Activated gamma-delta T cell treated with anti-CD3 and anti-CD28 coated beads, Interleukin-2, amount 50 U/mL, for 16 hours (primary cell): ENCODE data around the gene ZFR2.
A peak's percentile ranks its signal among the peaks of the same experiment; 100 is the strongest.

Experiments
- DNase-seq: peaks from one replicate; pipeline ENCODE4 v3.0.0-alpha.2; 2020; ENCODE audit warnings: low read depth

Gene ZFR2

DNA sequence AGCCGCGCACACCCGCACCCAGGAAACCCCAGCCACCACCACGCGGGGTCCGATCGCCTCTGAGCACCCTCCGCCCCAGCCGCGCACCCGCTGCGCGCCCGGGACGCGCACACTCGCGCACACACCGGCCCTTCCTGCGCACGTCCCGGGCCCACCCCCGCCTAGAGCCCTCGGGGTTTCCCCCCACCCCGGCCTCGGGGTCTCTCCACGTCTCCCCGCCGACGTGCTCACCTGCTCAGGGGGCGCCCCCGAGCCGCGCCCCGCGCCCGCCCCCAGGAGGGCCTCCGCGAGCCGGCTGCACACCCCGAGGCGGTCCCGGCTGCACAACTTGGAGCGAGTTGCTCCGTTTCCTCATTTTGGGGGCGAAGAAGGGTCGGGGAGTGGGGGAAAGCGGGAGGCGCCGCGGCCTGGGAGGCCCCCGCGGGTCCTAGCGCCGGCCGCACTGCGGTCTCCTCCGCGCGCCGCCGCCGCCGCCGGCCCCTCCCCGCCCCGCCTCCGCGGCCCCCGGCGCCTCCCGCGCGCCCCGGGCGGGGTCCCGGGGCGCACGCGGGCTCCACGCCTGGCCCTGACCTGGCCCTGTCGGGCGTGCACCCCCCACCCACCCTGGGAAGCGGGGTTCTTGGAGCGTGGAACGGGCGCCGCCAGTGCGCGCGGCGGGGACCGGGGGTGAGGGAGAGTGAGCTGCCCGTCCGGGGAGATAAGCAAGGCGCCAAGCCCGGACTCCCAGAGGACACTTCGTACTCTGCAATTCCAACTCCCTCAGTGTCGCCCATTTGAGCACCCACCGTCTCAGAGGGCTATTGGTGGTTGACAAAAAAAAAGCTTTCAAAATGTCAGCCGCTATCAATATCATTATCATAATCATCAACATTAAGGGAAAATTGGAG, 82.7 kb downstream of the ZFR2 start, which contains the start of gene MATK:
Gene MATK, minus strand, starts transcription at position 444 of the 887 bp plus-strand sequence. CDS start 1,246 bp downstream, outside the sequence.
- no peak for DNase-seq

DNA sequence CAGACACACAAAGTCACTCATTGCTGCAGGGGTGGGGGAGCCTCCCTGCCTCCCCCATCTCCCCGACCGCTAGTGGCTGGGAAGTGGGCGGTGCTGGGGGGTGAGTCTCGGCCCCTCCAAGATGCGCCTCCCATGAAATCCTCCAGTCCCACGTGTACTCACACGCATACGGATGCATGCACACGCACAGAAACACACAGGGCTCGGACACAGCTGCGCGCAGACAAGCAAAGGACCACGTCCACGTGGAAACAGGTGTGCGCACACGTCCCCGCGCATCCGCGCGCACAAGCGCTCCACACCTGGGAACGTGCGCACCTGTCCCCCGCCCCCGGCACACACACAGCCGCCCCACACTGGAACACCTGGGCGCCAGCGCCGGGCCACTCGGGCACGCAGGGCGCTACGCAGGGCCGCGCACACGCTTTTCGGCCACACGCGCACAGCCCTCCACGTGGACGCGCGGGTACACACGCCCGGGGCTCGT, 83.3 kb downstream of the ZFR2 start:
- peak; percentile 24 for DNase-seq

DNA sequence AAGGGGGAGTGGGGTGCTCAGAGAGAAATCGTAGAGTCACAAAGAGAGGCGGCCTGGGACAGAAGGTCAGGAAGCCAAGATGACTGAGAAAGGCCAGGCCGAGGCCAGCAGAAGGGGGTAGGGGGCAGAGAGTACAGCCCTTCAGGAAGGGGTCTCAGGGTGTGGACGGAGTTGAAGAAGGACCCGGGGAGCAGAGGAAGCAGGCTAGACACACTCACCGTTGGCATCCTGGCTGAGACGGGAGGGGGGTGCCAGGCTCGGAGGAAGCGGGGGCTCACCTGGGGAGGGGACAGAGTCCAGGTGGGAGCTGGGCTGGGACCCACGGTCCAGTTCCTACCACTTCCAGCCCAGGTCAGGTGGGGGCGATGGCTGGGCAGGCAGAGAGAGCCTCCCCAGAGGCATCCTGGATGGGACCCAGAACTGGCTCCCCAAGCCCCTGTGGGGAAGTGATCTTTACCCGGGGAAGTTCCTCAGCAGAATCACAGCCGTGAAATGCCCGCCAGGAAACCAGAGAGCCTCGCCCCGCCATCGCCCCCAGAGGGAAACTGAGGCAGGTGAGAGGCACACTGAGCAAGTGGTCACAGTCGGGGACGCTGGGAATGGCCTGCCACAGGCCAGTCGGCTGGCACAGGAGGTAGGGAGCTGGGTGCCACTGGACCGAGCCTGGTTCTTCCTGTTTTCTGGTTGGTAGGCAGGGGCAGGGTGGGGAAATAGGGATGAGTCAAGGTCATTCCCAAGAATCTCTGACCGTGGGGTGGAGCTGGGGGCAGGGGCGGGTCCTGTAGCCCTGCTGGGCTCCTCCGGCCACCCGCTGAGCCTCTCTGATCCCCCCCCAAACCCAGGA, 84.0 kb downstream of the ZFR2 start:
- DNase-seq: no peak

DNA sequence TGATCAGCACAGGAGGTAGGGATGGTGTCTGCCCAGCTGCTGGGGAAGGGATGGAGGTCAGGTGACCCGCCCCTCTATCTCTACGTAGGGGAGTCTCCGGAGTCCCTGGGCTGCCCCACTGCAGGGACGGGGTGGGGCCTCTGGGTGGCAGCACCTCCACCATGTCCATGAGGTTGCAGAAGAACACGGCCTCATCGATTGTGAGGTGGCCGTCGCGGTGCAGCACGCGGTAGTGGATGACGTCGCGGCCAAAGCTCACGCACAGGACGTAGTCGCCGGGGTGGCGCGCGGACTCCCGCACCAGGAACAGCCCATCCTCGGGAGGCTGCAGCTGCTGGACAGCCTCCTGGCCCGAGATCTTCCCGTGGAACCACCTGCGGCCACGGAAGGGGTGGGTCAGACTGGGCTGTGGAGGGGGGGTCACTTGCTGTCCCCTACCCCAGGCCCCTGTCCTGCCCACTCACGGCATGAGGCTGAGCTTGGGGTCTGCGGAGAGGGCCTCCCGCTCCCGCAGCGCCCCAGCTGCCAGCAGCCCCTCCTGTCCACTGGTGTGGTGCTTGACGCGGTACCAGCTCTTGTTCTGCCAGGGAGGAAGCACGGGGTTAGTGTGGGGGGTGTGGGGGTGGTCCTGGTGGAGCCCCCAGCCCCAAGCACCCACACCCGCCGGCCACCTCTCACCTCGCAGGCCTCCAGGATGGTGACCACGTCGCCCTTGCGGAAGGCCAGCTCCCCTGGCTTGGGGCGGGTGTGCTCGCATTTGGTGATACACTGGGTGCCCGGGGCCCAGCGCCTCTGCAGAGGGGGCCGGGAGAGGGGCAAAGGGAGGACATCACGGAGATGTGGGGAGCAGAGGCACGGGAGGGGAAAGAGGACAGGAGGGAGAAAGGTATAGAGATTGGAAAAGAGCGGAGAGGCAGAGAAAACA, 84.9 kb downstream of the ZFR2 start:
- peak; percentile 29 for DNase-seq

DNA sequence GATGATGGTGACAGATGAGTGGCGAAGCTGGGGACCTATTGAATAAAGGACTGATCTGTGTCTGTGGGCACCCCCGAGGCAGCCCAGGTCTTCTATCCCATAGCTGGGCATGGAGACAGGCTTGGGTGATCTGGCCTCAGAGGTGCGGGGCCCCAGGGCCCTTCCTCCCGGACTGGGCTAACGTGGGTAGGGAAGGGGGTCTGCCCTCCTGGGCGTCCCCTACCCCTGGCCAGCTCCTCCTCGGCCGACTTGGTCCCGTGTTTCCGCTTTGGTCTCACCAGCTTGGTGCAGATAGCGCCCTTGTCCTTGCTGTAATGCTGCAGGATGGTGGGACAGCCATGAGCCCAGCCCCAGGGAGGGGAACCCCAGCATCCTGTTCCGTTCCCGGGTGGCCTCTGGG, 85.9 kb downstream of the ZFR2 start:
- DNase-seq: no peak

DNA sequence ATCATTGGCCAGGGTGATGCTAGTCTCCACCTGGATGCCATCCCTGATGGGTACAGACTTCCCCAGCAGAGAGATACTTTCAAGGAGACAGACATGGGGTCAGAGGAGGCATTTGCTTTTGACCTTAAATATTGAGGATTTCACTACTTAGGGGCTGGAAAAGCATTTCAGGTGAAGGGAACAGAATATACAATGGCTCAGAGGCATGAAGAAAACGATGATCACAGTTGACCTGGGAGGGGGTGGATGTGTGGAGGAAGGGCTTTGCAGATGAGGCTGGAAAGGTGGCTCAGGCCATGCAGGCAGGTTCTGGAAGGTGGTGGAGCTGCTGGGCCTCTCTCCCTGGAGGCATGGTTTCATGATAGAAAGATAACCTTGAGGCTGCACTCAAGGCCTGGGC, 86.5 kb downstream of the ZFR2 start:
- DNase-seq: no peak

DNA sequence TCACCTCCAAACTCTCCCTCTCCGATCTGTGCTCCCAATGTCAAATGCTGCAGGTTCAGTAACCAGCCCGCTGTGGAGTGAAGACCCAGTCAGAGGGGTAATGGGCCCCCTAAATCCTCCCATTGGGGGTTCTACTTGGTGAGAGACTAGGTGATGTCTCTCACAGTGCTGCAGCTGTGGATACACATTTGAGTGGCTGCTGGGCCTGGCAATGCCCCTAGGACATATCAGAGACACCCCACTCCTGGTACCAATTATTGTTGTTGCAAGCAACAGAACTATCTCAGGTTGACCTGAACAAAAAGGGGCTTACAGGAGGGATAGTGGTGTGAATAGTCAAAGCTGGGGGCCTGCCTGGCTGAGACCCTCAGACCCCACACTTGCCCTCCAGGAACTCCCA, 87.2 kb downstream of the ZFR2 start:
- DNase-seq: no peak

DNA sequence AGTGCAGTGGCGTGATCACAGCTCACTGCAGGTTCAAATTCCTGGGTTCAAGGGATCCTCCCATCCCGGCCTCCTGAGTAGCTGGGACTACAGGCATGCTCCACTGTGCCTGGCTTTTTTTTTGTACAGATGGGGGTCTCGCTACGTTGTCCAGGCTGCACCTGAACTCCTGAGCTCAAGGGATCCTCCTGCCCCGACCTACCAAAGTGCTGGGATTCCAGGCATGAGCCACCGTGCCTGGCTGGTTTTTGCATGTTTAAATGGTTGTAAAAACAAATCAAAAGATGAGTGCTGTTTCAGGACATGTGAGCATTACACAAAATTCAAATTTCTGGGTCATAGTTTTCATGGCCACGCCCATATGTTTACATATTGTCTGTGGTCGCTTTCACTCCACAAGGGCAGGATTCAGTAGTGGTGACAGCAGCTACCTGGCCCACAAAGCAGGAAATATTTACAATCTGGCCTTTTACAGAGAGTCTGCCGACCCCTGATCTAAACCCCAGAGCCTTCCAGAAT, 88.0 kb downstream of the ZFR2 start:
- no peak for DNase-seq

DNA sequence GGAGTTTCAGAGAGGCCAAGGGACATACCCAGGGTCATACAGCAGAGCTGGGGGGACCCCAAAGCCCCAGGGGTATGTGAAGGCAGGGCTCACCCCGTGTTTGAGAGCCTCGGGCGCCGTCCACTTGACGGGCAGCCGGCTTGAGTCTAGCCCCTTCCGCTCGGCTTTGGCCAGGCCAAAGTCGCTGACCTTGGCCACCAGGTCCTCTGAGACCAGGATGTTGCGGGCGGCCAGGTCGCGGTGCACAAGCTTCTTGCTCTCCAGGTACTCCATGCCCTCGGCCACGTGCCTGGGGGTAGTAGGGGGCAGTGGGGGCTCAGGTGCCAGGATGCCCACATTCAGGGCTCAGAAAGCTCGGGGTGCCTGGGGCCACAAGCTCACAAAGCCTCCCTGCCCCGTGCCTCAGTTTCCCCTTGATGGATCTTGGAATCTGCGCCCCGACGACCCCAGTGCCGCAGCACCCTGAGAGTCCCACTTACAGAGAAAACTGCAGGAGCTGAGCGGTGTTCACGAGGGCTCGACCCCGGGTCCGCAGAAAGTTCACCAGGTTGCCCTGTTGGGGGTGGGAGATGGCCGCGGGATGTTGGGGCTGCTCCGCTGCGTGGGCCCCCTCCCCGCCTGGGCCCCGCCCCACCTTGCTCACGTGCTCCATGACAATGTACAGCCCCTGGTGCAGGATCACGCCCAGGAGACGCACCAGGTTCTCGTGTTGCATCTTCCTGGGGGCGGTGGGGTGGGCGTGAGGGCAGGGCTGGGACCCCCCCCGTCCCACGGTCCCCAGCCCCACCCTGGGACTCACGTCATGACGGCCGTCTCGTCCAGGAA, 89.7 kb downstream of the ZFR2 start:
- DNase-seq: no peak

DNA sequence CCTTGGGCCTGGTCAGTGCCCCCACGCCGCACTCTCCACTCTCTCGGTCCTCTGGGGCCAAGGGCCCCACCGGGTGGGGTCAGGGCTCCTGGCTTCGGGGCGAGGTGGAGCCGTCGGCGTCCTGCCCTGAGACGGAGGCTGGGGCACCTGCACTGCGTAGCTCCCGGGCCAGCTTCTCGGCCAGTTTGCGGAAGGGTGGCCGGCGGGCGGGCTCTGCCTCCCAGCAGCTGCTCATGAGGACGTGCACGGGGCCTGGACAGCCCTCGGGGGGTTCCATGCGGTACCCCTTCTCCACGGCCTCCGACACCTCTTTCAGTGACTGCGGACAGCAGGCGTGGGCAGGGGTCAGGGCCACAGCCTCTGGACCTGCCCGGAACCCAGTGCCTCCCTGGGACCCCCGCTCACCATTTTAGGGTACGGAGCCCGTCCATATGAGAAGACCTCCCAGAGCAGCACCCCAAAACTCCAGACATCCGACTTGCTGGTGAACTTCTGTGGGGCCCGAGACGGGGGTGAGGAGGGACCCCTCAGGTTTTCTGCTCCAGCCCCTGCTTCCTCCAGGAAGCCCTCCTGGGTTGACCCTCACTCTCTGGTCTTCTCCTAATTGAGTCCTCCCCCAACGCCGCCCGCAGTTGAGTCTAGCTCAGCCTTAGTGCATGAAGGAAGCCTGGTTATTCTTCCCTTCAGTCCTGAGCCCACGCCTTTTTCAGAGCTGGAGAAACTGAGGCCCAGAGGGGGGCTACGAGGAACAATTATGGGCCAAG, 90.6 kb downstream of the ZFR2 start:
- no peak for DNase-seq

DNA sequence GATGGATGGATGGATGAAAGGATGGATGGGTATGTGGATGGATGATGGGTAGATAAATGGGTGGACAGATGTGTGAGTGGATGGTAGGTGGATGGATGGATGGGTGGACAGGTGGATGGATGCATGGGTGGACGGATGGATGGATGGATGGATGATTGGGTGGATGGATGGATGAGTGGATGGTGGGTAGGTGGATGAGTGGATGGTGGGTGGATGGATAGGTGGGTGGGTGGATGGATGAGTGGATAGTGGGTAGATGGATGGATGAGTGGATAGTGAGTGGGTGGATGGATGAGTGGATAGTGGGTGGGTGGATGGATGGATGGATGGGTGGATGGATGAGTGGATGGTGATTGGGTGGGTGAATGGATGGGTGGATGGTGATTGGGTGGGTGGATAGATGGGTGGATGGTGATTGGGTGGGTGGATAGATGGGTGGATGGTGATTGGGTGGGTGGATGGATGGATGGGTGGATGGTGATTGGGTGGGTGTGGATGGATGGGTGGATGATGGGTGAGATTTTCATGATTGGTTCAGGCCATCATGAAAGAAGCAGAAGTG, 92.3 kb downstream of the ZFR2 start:
- DNase-seq: no peak

DNA sequence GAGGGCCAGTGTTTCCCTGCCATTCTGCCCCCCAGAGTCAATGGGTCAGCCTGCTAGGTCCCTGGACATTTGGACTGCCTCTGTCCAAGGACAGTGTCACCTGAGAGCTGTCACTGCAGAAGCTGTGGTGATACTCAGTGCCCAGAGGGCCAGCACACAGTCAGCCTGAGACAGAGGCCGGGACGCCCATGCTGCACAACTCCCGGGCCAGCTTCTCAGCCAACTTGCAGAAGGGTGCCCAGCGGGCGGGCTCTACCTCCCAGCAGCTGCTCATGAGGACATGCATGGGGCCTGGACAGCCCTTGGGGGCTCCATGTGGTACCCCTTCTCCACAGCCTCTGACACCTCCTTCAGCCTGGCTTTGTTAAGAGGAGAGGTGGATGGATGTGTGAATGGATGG, 93.0 kb downstream of the ZFR2 start:
- DNase-seq: no peak

DNA sequence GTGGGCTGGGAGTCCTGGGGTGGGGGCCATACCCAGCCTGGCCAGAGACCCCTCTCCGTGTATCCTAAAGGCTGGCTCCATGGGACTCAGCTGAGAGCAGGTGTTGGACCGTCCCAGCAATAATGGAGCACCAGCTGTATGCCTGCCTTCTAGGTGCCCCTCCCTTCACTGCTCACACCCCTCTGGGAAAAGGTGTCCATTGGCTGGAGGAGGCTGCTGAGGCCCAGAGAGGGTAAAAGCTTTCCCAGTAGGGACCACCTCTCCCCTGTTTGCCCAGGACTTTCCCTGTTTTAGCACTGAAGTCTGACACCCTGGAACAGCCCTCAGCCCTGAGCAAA, 93.5 kb downstream of the ZFR2 start:
- no peak for DNase-seq

DNA sequence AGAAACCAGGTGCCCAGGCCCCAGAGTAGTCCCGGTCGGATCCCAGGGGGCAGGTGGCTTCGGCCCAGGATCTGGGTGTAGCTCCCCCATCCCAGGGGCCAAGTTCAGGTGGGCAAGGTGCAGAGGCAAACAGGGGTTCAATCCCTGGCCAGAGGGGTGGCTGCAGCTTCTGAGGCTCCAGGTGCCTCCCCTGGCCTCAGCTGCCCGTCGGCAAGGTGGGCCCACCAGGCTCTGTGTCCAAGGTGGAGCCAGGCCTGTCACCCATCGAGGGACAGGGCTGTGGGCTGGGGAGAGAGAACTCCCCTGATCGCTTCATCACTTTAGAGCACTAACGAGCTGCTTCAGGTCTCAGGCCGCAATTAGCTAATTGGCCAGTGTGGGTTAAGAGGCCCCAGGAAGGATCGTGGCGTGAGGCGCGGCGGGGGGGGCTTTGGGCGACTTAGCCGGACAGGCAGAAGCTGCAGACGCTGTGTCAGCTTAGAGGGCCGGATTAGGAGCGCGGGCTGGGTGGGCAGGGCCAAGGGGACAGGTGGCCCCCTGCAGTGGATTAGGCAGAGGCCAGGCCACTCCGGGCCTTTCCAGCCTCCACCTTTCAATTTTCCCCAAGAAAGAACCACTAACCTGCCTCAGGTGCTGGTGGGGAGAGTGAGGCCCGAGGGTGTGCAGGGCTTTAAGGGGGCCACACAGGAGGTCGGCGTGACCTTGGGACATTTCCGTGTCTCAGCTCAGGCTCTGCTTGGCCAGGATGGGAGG, 94.0 kb downstream of the ZFR2 start:
- no peak for DNase-seq

DNA sequence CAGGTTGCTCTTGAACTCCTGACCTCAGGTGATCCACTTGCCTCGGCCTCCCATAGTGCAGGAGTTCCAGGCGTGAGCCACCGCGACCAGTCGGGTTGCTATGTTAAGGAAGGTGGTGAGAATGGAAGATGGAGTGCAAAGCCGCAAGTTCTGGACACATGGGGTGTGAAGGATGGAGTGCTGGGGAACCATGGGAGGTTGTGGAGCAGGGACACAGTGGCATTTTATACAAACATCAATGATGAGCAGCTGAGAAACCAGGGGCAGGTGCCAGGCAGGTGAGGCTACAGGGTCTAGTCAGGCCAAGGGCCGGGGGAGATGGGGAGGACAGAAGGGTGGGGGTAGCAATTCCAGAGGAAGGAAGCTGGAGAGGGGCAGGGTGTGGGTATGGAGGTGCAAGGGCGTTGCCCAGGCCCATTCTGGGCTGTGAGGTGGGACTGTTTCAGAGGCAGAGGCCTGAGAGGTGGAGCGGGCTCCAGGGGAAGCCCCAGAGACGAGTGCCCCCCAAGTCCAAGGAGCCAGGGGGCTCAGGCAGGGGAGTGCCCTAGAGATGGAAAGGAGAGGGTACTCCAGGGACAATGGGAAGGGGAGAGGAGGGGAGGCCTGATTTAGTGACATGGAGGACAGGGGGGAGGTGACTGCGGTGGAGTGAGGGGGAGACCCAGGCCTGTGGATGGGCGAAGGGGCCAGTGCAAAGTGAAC, 94.9 kb downstream of the ZFR2 start:
- DNase-seq: no peak

DNA sequence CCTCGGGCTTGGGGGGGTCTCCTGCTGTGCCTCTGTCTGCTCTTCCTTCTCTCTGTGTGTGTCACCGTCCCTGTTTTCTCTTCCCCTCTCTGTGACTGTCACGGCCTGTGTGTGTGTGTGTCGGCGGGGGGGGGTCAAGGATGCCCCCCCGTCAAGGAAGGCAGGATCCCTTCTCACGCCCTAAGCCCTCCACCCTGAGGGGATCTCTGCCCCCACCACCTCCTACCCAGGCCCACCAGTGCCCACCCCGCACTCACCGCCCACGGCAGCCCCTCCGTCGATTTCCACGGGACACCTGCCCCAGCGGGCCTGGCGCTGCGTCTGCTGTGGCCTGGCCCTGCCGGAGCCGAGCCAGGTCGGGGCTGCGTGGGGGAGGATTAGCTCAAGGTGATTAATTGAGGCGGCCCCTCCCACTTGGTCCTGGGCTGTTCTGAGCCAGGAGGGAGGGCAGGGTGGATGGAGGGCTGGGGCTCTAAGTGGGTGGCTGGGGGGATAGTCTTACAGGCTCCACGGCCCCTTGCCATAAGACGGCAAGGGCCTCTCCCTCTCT, 96.9 kb downstream of the ZFR2 start, which contains the start of gene RAX2:
Gene RAX2, minus strand, starts transcription at position 323 of the 550 bp plus-strand sequence. CDS start 486 bp downstream, outside the sequence.
- DNase-seq: no peak

DNA sequence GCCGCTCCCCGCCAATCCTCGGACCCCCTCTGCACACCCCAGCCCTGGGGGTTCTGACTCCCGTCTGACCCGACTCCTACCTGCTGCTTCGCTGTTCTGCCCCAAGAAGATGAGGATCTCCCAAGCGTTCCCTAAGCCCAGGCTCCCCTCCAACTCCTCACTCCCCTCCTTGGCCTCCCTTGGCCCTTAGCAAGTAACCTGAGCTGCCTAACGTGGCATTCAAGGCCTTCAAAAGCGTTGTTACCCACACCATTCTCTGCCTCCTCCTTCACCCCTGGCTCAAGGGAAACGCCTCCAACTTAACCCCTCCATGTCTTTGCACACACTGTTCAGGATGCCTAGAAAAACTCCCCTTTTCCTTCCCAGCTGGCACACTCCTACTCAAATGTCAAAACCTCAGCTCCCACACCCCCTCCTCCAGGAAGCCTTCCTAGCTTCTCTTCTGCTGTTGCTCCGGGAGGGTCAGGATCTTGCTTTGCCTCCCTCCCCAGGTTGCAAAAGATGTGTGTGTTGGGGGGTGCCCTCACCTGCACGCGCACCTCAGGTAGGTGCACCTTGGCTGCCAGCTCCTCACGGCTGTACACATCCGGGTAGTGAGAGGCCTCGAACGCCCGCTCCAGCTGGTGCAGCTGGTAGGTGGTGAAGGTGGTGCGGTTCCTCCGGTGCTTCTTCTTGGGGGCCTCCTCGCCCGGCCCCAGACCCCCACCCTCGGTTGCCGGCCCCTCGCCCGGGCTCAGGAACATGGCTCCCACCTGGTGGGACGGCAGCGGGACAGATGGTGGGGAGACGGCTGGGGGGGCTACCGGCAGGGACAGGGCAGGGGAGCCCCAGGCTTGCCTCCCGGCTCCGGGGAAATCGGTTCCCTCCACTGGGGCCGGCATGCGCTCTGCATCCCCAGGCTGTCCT, 97.6 kb downstream of the ZFR2 start:
- DNase-seq: no peak
